ENCODE data around the gene BAZ2A. TPM values are rescaled to one million over a fixed set of nuclear protein-coding genes. Genes with fewer than 3 reads are reported as not detected.

Gene BAZ2A
- polyA plus RNA-seq, 1 donor (not counting 4 experiments of a cell fraction or from before 2014, with no cell fraction given), result 55.7 TPM

DNA sequence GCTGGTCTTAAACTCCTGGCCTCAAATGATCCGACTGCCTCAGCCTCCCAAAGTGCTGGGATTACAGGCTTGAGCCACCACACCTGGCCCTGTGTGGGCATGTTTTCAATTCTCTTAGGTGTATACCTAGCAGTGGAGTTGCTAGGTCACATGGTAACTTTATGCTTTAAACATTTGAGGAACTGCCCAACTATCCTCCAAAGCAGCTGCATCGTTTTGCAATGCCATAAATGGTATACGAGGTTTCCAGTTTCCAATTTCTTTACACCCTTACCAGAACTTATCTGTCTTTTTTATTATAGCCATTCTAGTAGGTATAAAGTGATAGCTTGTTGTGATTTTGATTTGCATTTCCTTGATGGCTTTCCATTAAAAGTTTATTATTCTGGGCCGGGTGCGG, 83.4 kb downstream of the BAZ2A start:
- H3K9ac ChIP-seq (ENCODE audit: control insufficient read depth, extremely low read depth, insufficient read depth, low read length), result no peak overlapping the region
- TF ChIP-seq EZH2 (IDR thresholded peaks at IDR 0.05; ENCODE audit: low read length), result no peak
- TF ChIP-seq, protein P1, sequence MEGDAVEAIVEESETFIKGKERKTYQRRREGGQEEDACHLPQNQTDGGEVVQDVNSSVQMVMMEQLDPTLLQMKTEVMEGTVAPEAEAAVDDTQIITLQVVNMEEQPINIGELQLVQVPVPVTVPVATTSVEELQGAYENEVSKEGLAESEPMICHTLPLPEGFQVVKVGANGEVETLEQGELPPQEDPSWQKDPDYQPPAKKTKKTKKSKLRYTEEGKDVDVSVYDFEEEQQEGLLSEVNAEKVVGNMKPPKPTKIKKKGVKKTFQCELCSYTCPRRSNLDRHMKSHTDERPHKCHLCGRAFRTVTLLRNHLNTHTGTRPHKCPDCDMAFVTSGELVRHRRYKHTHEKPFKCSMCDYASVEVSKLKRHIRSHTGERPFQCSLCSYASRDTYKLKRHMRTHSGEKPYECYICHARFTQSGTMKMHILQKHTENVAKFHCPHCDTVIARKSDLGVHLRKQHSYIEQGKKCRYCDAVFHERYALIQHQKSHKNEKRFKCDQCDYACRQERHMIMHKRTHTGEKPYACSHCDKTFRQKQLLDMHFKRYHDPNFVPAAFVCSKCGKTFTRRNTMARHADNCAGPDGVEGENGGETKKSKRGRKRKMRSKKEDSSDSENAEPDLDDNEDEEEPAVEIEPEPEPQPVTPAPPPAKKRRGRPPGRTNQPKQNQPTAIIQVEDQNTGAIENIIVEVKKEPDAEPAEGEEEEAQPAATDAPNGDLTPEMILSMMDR (optimal IDR thresholded peaks at IDR 0.05 in 1 of 3, IDR thresholded peaks at IDR 0.05 in 1 of 3, conservative IDR thresholded peaks at IDR 0.05 in 1 of 3; ENCODE audit: extremely low read depth in 1 of 3, insufficient read depth in 2 of 3, low read length in 3 of 3), result no peak
- H3K9me3 ChIP-seq (ENCODE audit: control insufficient read depth, low read depth, low read length), result no peaks in the 10 kb centered on the region
- H3K36me3 ChIP-seq (ENCODE audit: control insufficient read depth in 2 of 2, extremely low read depth in 1 of 2, insufficient read depth in 2 of 2, low read length in 2 of 2), result no peaks in the 10 kb centered on the region
- H3K79me2 ChIP-seq (ENCODE audit: control insufficient read depth, insufficient read depth, low read length), result peaks cover 94% of the 10 kb centered on the region
- no peaks in the 10 kb centered on the region for H4K20me1 ChIP-seq (ENCODE audit: control insufficient read depth, extremely low read depth, insufficient read depth, low read length)
- DNase-seq (ENCODE audit: low read depth, low spot score) (no peak), FAIRE-seq (no peak)
- dilution Hi-C loops (cut with MboI; ENCODE audit: extremely low pct_ligation_motif_present, low sequenced_read_pairs), result no loop called here
- no peaks in the 10 kb centered on the region for H3K9me1 ChIP-seq (ENCODE audit: control insufficient read depth, extremely low read depth, insufficient read depth, low read length)
- H3K27me3 ChIP-seq (ENCODE audit: control insufficient read depth, extremely low read depth, insufficient read depth, low read length), result no peaks in the 10 kb centered on the region
- no peak overlapping the region for H2AFZ ChIP-seq (ENCODE audit: control insufficient read depth, low read length)
- no peak overlapping the region for H3K4me2 ChIP-seq (ENCODE audit: control insufficient read depth, extremely low read depth, insufficient read depth, low read depth, low read length)
- H3K4me3 ChIP-seq (ENCODE audit: control insufficient read depth in 2 of 3, extremely low read depth in 1 of 3, insufficient read depth in 2 of 3, low read depth in 1 of 3, low read length in 3 of 3), result no peak overlapping the region
- H3K4me1 ChIP-seq (ENCODE audit: control insufficient read depth, extremely low read depth, insufficient read depth, low read length), result no peaks in the 10 kb centered on the region
- no peak overlapping the region for H3K27ac ChIP-seq (ENCODE audit: control insufficient read depth, insufficient read depth, low read length)

Small RNAs within 50 kb of the gene (small RNA-seq; reads per million reads assigned to genes)
- gene RN7SL809P (ENCODE audit: insufficient read length in 3 of 3, low read depth in 3 of 3, low replicate concordance in 1 of 3) (0 to 0.07 (median 0) reads per million in 3 experiments), gene RNU6-343P (ENCODE audit: insufficient read length in 3 of 3, low read depth in 3 of 3, low replicate concordance in 1 of 3) (0 reads per million in 3 experiments), gene SNORD59A (ENCODE audit: insufficient read length in 3 of 3, low read depth in 3 of 3, low replicate concordance in 1 of 3) (138 to 16,304 (median 6,015) reads per million in 3 experiments)

Other genes with a start within 250 kb of the BAZ2A start
- 1.4 to 3.5 TPM (median 2.6 TPM) in 3 replicates for gene TIMELESS, start 180.9 kb downstream of the BAZ2A start, polyA plus RNA-seq
- not detected in 3 replicates for gene MIP, start 175.7 kb downstream of the BAZ2A start, polyA plus RNA-seq
- gene SPRYD4, start 161.7 kb downstream of the BAZ2A start, polyA plus RNA-seq, result 2.1 to 3.3 TPM (median 3.1 TPM) in 3 replicates
- 0.63 to 0.87 TPM (median 0.68 TPM) in 3 replicates for gene GLS2, start 142.2 kb downstream of the BAZ2A start, polyA plus RNA-seq
- 46.2 to 83.0 TPM (median 64.5 TPM) in 3 replicates for gene RBMS2, start 108.5 kb downstream of the BAZ2A start, polyA plus RNA-seq
- gene ATP5F1B, start 15.7 kb upstream of the BAZ2A start, polyA plus RNA-seq, result 1,041 to 1,488 TPM (median 1,355 TPM) in 3 replicates
- 53.0 to 136 TPM (median 112 TPM) in 3 replicates for gene PTGES3, start 58.0 kb upstream of the BAZ2A start, polyA plus RNA-seq
- 649 to 953 TPM (median 747 TPM) in 3 replicates for gene NACA, start 95.0 kb upstream of the BAZ2A start, polyA plus RNA-seq
- 2.7 to 12.0 TPM (median 10.1 TPM) in 3 replicates for gene PRIM1, start 122.0 kb upstream of the BAZ2A start, polyA plus RNA-seq
- 0.21 to 1.3 TPM (median 0.45 TPM) in 3 replicates for gene HSD17B6, start 133.0 kb upstream of the BAZ2A start, polyA plus RNA-seq